HepG2 (cell line): ENCODE results near the gene LCAT. TPM values are rescaled to one million over a fixed set of nuclear protein-coding genes. Genes with fewer than 3 reads are reported as not detected.

ENCODE experiments used
- ATF7-NPFF ChIP-seq: sonication (generic); formaldehyde crosslinking; IDR thresholded peaks from 2 replicates; pipeline ENCODE4 v1.8.1; 2023; ENCODE audit warnings: mild to moderate bottlenecking, low read depth, missing genetic modification reagents, moderate library complexity
- CCDC6 ChIP-seq: sonication (generic); formaldehyde crosslinking; IDR thresholded peaks from 2 replicates; pipeline ENCODE4 v1.8.1; 2022; ENCODE audit warnings: mild to moderate bottlenecking, missing genetic modification reagents, moderate library complexity
- DR1 ChIP-seq: sonication (generic); formaldehyde crosslinking; IDR thresholded peaks from 2 replicates; pipeline ENCODE4 v1.8.0; 2021; ENCODE audit warnings: mild to moderate bottlenecking, missing genetic modification reagents, inconsistent platforms
- FOXK2 ChIP-seq: fragments of 450-650 bp; IDR thresholded peaks from 2 replicates; pipeline ENCODE4 v1.6.1; 2016
- FOXO4 ChIP-seq: sonication (generic); formaldehyde crosslinking; conservative IDR thresholded peaks from 2 replicates; pipeline ENCODE4 v1.8.1; 2023; ENCODE audit warnings: missing genetic modification reagents
- HCFC1 ChIP-seq: fragments of 150-350 bp; IDR thresholded peaks from 2 replicates; pipeline ENCODE4 v1.6.1; 2014; ENCODE audit warnings: low read depth, low read length
- MED8 ChIP-seq: sonication (generic); formaldehyde crosslinking; IDR thresholded peaks from 2 replicates; pipeline ENCODE4 v1.8.1; 2023; ENCODE audit warnings: mild to moderate bottlenecking, missing genetic modification reagents; ENCODE audit not compliant: insufficient replicate concordance
- MEIS1 ChIP-seq: sonication (generic); formaldehyde crosslinking; IDR thresholded peaks from 2 replicates; pipeline ENCODE4 v1.9.0; 2021; ENCODE audit warnings: mild to moderate bottlenecking, missing genetic modification reagents, moderate library complexity, borderline replicate concordance
- MTA1 ChIP-seq: sonication (generic); formaldehyde crosslinking; IDR thresholded peaks from 2 replicates; pipeline ENCODE4 v1.4.0; 2020; ENCODE audit warnings: missing genetic modification reagents, mild to moderate bottlenecking, borderline replicate concordance
- NFKB2 ChIP-seq: sonication (generic); formaldehyde crosslinking; IDR thresholded peaks from 2 replicates; pipeline ENCODE4 v1.4.0; 2020; ENCODE audit warnings: missing genetic modification reagents, borderline replicate concordance
- NONO ChIP-seq, 2 experiments: fragments of 450-650 bp in 1 of 2; sonication (generic) in 1 of 2; formaldehyde crosslinking in 1 of 2; IDR thresholded peaks in 1 of 2; conservative IDR thresholded peaks in 1 of 2; 2 replicates each; pipeline versions ENCODE4 v1.6.1 to v1.8.0; 2017 to 2022; ENCODE audit warnings: mild to moderate bottlenecking in 1 of 2, missing genetic modification reagents in 1 of 2, moderate library complexity in 1 of 2
- NRL ChIP-seq: sonication (generic); formaldehyde crosslinking; IDR thresholded peaks from 2 replicates; pipeline ENCODE4 v1.5.0; 2020; ENCODE audit warnings: missing genetic modification reagents, mild to moderate bottlenecking, moderate library complexity, borderline replicate concordance
- PPARG ChIP-seq: conservative IDR thresholded peaks from 2 replicates; pipeline ENCODE4 v1.6.1; 2016; ENCODE audit warnings: missing biosample characterization, missing genetic modification reagents
- RFXAP ChIP-seq: sonication (generic); formaldehyde crosslinking; IDR thresholded peaks from 2 replicates; pipeline ENCODE4 v1.4.0; 2020; ENCODE audit warnings: missing genetic modification reagents, borderline replicate concordance
- SALL1 ChIP-seq: sonication (generic); formaldehyde crosslinking; IDR thresholded peaks from 2 replicates; pipeline ENCODE4 v1.8.0; 2022; ENCODE audit warnings: mild to moderate bottlenecking, missing genetic modification reagents
- TBX2 ChIP-seq: sonication (generic); formaldehyde crosslinking; IDR thresholded peaks from 2 replicates; pipeline ENCODE4 v1.5.0; 2020; ENCODE audit warnings: missing genetic modification reagents, mild to moderate bottlenecking, borderline replicate concordance
- ZFX ChIP-seq: sonication (generic); formaldehyde crosslinking; IDR thresholded peaks from 2 replicates; pipeline ENCODE4 v1.4.0; 2020; ENCODE audit warnings: mild to moderate bottlenecking, low read depth, missing genetic modification reagents, moderate library complexity
- ZNF10 ChIP-seq: sonication (generic); formaldehyde crosslinking; IDR thresholded peaks from 2 replicates; pipeline ENCODE4 v1.4.0; 2020; ENCODE audit warnings: mild to moderate bottlenecking, low read depth, missing genetic modification reagents, borderline replicate concordance
- ZNF33A ChIP-seq: sonication (generic); formaldehyde crosslinking; IDR thresholded peaks from 2 replicates; pipeline ENCODE4 v1.5.1; 2020; ENCODE audit warnings: missing genetic modification reagents, mild to moderate bottlenecking, moderate library complexity, borderline replicate concordance
- ZNF782 ChIP-seq: sonication (generic); formaldehyde crosslinking; IDR thresholded peaks from 2 replicates; pipeline ENCODE4 v1.4.0; 2020; ENCODE audit warnings: missing genetic modification reagents, mild to moderate bottlenecking, borderline replicate concordance
- ZNF850 ChIP-seq: sonication (generic); formaldehyde crosslinking; conservative IDR thresholded peaks from 2 replicates; pipeline ENCODE4 v1.9.0; 2021; ENCODE audit warnings: mild to moderate bottlenecking, missing genetic modification reagents
- polyA plus RNA-seq, 8 experiments: library from polyadenylated mRNA; depleted of rRNA in 3 of 8; stranded (reverse) in 7 of 8; unstranded in 1 of 8; fragments of >200 nt; fragmentation: Illumina TruSeq in 4 of 8; extraction: Trizol in 4 of 8; gene quantifications; 2 replicates each; pipeline versions ENCODE4 v1.2.1 to v1.2.3, GENCODE V29; 2011 to 2016; ENCODE audit warnings: low read depth in 4 of 8, missing spikeins in 1 of 8, mixed read lengths in 1 of 8; ENCODE audit not compliant: insufficient read depth in 1 of 8
- total RNA-seq, 5 experiments: library from RNA; depleted of rRNA; stranded (reverse); fragments of >200 nt; fragmentation: Illumina TruSeq; extraction: Trizol; gene quantifications; 2 replicates each; pipeline ENCODE4 v1.2.3, GENCODE V29; 2016; ENCODE audit warnings: low read depth in 1 of 5
- TF ChIP-seq, protein P1 (sequence below): sonication (generic); formaldehyde crosslinking; IDR thresholded peaks from 2 replicates; pipeline ENCODE4 v1.4.0; 2020; ENCODE audit warnings: missing genetic modification reagents
- TF ChIP-seq, protein P2 (sequence below): sonication (generic); formaldehyde crosslinking; IDR thresholded peaks from 2 replicates; pipeline ENCODE4 v1.5.0; 2020; ENCODE audit warnings: missing genetic modification reagents

Gene LCAT
- total and polyA plus RNA-seq, 2 of the 13 experiments (the other 11 are each of a cell fraction or from before 2014, with no cell fraction given), result 36.1 to 38.9 TPM

DNA sequence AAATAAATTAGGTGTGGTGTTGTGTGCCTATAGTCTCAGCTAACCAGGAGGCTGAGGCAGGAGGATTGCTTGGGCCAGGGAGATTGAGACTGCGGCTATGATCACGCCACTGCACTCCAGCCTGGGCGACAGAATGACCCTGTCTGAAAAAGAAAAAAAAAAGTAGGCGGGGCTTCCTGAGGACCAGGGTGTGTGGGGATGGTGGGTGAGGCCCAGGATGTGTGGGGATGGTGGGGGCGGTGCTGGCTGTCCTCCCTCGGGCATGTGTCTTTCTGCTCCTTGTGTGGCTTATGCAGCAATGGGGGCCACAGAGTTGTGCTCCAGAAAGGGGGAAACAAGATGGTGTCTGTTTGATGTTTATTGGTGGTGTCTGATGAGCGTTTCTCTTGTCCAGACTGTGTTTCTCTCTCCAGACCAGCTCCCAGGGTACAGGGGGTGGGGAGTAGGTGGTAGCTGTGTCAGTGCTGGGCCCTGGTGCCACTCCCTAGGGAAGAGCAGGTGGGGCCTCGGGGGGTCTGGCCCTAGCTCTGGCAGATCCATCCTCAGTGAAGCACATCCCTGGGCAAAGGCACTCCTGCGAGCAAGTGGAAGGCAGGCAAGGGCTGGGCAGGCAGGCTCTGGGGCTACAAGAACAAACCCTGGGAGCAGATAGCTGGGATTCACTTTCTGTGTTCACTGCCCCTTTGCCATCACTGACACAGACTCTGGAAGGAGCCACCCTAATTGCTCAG, 2.3 kb downstream of the LCAT start (continued):
- no peak for TF ChIP-seq HCFC1
- TF ChIP-seq FOXK2, result no peak
- 0 out of 2 replicates have a peak, but pooled peaks have one; percentile 1 for TF ChIP-seq NRL (CRISPR knock-in tag)
- TF ChIP-seq ZNF850 (CRISPR knock-in tag), result no peak
- peak; percentile 24 for TF ChIP-seq MED8 (CRISPR knock-in tag)
- 0 out of 2 replicates have a peak, but pooled peaks have one; percentile 4 for TF ChIP-seq ZNF782 (CRISPR knock-in tag)
- TF ChIP-seq TBX2 (CRISPR knock-in tag), result no peak
- TF ChIP-seq, protein P1, sequence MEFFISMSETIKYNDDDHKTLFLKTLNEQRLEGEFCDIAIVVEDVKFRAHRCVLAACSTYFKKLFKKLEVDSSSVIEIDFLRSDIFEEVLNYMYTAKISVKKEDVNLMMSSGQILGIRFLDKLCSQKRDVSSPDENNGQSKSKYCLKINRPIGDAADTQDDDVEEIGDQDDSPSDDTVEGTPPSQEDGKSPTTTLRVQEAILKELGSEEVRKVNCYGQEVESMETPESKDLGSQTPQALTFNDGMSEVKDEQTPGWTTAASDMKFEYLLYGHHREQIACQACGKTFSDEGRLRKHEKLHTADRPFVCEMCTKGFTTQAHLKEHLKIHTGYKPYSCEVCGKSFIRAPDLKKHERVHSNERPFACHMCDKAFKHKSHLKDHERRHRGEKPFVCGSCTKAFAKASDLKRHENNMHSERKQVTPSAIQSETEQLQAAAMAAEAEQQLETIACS (CRISPR knock-in tag), result 0 out of 2 replicates have a peak, but pooled peaks have one; percentile 8
- no peak for TF ChIP-seq ZNF10 (CRISPR knock-in tag)
- TF ChIP-seq NFKB2, result 0 out of 2 replicates have a peak, but pooled peaks have one; percentile 25
- TF ChIP-seq CCDC6 (CRISPR knock-in tag), result 0 out of 2 replicates have a peak, but pooled peaks have one; percentile 38
- TF ChIP-seq PPARG (CRISPR knock-in tag), result no peak
- 0 out of 2 replicates have a peak, but pooled peaks have one; percentile 6 for TF ChIP-seq ATF7-NPFF (CRISPR knock-in tag)
- TF ChIP-seq SALL1 (CRISPR knock-in tag), result no peak; the same call in 1 of the 2 replicates
- TF ChIP-seq ZNF33A (CRISPR knock-in tag), result no peak
- TF ChIP-seq MTA1 (CRISPR knock-in tag), result peak; percentile 42; the same call in 1 of the 2 replicates
- TF ChIP-seq RFXAP (CRISPR knock-in tag), result 0 out of 2 replicates have a peak, but pooled peaks have one; percentile 35
- TF ChIP-seq ZFX (CRISPR knock-in tag), result no peak
- TF ChIP-seq NONO (IDR thresholded peaks at IDR 0.05), result no peak
- peak; percentile 26; the same call in 1 of the 2 replicates for TF ChIP-seq NONO (CRISPR knock-in tag; conservative IDR thresholded peaks at IDR 0.05)
- 0 out of 2 replicates have a peak, but pooled peaks have one; percentile 11 for TF ChIP-seq DR1 (CRISPR knock-in tag)
- 0 out of 2 replicates have a peak, but pooled peaks have one; percentile 10 for TF ChIP-seq FOXO4 (CRISPR knock-in tag)
- TF ChIP-seq, protein P2, sequence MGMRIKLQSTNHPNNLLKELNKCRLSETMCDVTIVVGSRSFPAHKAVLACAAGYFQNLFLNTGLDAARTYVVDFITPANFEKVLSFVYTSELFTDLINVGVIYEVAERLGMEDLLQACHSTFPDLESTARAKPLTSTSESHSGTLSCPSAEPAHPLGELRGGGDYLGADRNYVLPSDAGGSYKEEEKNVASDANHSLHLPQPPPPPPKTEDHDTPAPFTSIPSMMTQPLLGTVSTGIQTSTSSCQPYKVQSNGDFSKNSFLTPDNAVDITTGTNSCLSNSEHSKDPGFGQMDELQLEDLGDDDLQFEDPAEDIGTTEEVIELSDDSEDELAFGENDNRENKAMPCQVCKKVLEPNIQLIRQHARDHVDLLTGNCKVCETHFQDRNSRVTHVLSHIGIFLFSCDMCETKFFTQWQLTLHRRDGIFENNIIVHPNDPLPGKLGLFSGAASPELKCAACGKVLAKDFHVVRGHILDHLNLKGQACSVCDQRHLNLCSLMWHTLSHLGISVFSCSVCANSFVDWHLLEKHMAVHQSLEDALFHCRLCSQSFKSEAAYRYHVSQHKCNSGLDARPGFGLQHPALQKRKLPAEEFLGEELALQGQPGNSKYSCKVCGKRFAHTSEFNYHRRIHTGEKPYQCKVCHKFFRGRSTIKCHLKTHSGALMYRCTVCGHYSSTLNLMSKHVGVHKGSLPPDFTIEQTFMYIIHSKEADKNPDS (CRISPR knock-in tag), result no peak
- TF ChIP-seq MEIS1 (CRISPR knock-in tag), result no peak
